K562 (cell line): Measurements from ENCODE around the gene IL21. TPM values are rescaled to one million over a fixed set of nuclear protein-coding genes. Genes with fewer than 3 reads are reported as not detected.

ENCODE experiments used
- ATAC-seq: fragments of 200-7000 bp; cut with Tn5 transposase; 3 replicates; pipeline ENCODE4 v1.9.1; 2020; ENCODE audit warnings: moderate library complexity
- BruUV-seq: library from RNA; stranded (reverse); fragments of 400-500 nt; replicated peaks from 2 replicates; lab custom pipeline; 2021; lab: Mats Ljungman, UMichigan
- CTCF ChIA-PET: fragments of 300-600 bp; formaldehyde crosslinking; extraction: SDS; loops from one replicate; lab custom pipeline; 2021; ENCODE audit warnings: low intra/inter-chr PET ratio; lab: Yijun Ruan, JAX
- POLR2A ChIA-PET: fragments of 300-600, 350-650 bp; sonication (Branson Sonifier 250); formaldehyde crosslinking; extraction: SDS; loops from one replicate; lab custom pipeline; 2021; ENCODE audit warnings: antibody characterized with exemption, inconsistent platforms; lab: Yijun Ruan, JAX
- DNase-seq, 4 experiments: peaks; one replicate each; pipeline versions ENCODE4 v3.0.0 to v3.0.0-alpha.2; 2011 to 2018; ENCODE audit warnings: low spot score in 3 of 4, mixed read lengths in 3 of 4; ENCODE audit errors: extremely low read depth in 1 of 4
- FAIRE-seq: peaks from 2 replicates; lab custom pipeline; 2011; peaks lifted over from hg19 to GRCh38; lab: Jason Lieb, UNC
- H2AFZ ChIP-seq: 2 replicates; pipeline ENCODE4 v1.6.0; 2011; ENCODE audit warnings: low read depth, low read length, control low read depth, inconsistent platforms
- H3K27ac ChIP-seq: fragments of 200-600 bp; 3 replicates; pipeline ENCODE4 v1.8.0; 2011; ENCODE audit warnings: low read depth, mild to moderate bottlenecking, control low read depth, inconsistent platforms, low read length, moderate library complexity, mixed read lengths; ENCODE audit errors: extremely low read depth
- H3K27me3 ChIP-seq, 2 experiments: fragments of 300-600 bp in 1 of 2; 2 replicates in 1 of 2; 3 replicates in 1 of 2; pipeline versions ENCODE4 v1.6.0 to v1.8.0; 2011; ENCODE audit warnings: inconsistent platforms in 2 of 2, low read length in 2 of 2, mild to moderate bottlenecking in 1 of 2, mixed read lengths in 1 of 2, moderate library complexity in 1 of 2; ENCODE audit not compliant: control insufficient read depth in 2 of 2, insufficient read depth in 2 of 2
- H3K36me3 ChIP-seq: fragments of 300-600 bp; 3 replicates; pipeline ENCODE4 v1.8.0; 2011; ENCODE audit warnings: mild to moderate bottlenecking, low read length, inconsistent platforms; ENCODE audit not compliant: control insufficient read depth, insufficient read depth
- H3K4me1 ChIP-seq, 2 experiments: fragments of 200-600 bp in 1 of 2; replicated peaks in 1 of 2; 2 replicates in 1 of 2; 3 replicates in 1 of 2; pipeline versions ENCODE4 v1.5.1 to v1.8.0; 2011; ENCODE audit warnings: inconsistent platforms in 2 of 2, low read length in 2 of 2, mild to moderate bottlenecking in 1 of 2, mixed read lengths in 1 of 2, moderate library complexity in 1 of 2; ENCODE audit not compliant: control insufficient read depth in 2 of 2, insufficient read depth in 2 of 2
- H3K4me2 ChIP-seq: 2 replicates; pipeline ENCODE4 v1.6.1; 2011; ENCODE audit warnings: low read length, control low read depth, inconsistent platforms, mixed read lengths; ENCODE audit not compliant: insufficient read depth
- H3K4me3 ChIP-seq: fragments of 200-600 bp; sonication (generic), shearing (Covaris generic); 2 replicates; pipeline ENCODE4 v1.5.1; 2016; ENCODE audit warnings: control low read depth, inconsistent platforms
- H3K79me2 ChIP-seq: fragments of 200-600 bp; 3 replicates; pipeline ENCODE4 v1.8.0; 2011; ENCODE audit warnings: low read length, inconsistent platforms; ENCODE audit not compliant: control insufficient read depth, insufficient read depth
- H3K9ac ChIP-seq, 2 experiments: 2 replicates each; pipeline versions ENCODE4 v1.6.0 to v1.6.1; 2011; ENCODE audit warnings: low read depth in 2 of 2, low read length in 2 of 2, control low read depth in 1 of 2, inconsistent platforms in 1 of 2, mild to moderate bottlenecking in 1 of 2, mixed read lengths in 1 of 2; ENCODE audit not compliant: insufficient read depth in 1 of 2
- H3K9me1 ChIP-seq: one replicate; pipeline ENCODE4 v1.6.0; 2011; ENCODE audit warnings: inconsistent platforms, mild to moderate bottlenecking, low read length, moderate library complexity; ENCODE audit not compliant: control insufficient read depth, insufficient read depth
- H3K9me3 ChIP-seq: replicated peaks from 2 replicates; pipeline ENCODE4 v1.5.1; 2011; ENCODE audit warnings: low read depth, low read length, inconsistent platforms; ENCODE audit not compliant: control insufficient read depth, insufficient read depth
- H4K20me1 ChIP-seq: replicated peaks from 2 replicates; pipeline ENCODE4 v1.6.1; 2011; ENCODE audit warnings: low read length, inconsistent platforms, mixed read lengths; ENCODE audit not compliant: control insufficient read depth, insufficient read depth
- C11orf30 ChIP-seq: fragments of 450-650 bp; IDR thresholded peaks from 2 replicates; pipeline ENCODE4 v1.6.1; 2016; ENCODE audit warnings: low read depth, mild to moderate bottlenecking
- EGR1 ChIP-seq: fragments of 450-650 bp; conservative IDR thresholded peaks from 2 replicates; pipeline ENCODE4 v1.6.1; 2017; ENCODE audit warnings: mild to moderate bottlenecking
- ELF1 ChIP-seq: fragments of 200-800 bp; sonication (Bioruptor generic); IDR thresholded peaks from 2 replicates; pipeline ENCODE4 v1.6.1; 2016; ENCODE audit warnings: missing genetic modification characterization, missing compliant biosample characterization
- MEIS2 ChIP-seq: fragments of 450-650 bp; IDR thresholded peaks from 2 replicates; pipeline ENCODE4 v1.6.1; 2014; ENCODE audit warnings: mild to moderate bottlenecking; ENCODE audit not compliant: partially characterized antibody
- NFE2 ChIP-seq: IDR thresholded peaks from 2 replicates; pipeline ENCODE4 v1.6.1; 2014; ENCODE audit warnings: antibody characterized with exemption, low read depth
- PKNOX1 ChIP-seq: fragments of 450-650 bp; IDR thresholded peaks from 2 replicates; pipeline ENCODE4 v1.6.1; 2016
- SRSF9 ChIP-seq: fragments of 200-400 bp; formaldehyde crosslinking; IDR thresholded peaks from 2 replicates; pipeline ENCODE4 v1.6.1; 2017; ENCODE audit warnings: low read depth, low read length, borderline replicate concordance
- VEZF1 ChIP-seq: fragments of 200-800 bp; sonication (Bioruptor generic); IDR thresholded peaks from 2 replicates; pipeline ENCODE4 v1.6.1; 2017; ENCODE audit warnings: missing genetic modification characterization, missing compliant biosample characterization
- WGBS: fragments of 100-300 bp; shearing (Covaris generic); methylation state at CpG from one replicate; pipeline ENCODE4 v1.1.6; 2016; ENCODE audit warnings: low coverage, mixed read lengths; ENCODE audit not compliant: insufficient coverage; ENCODE audit errors: missing lambda C conversion rate; 5-methylcytosine and 5-hydroxymethylcytosine counted together
- in situ Hi-C: fragments of 300-500 bp; cut with MboI; formaldehyde crosslinking; loops from 4 replicates; pipeline ENCODE4 v1.15.0; 2018; ENCODE audit warnings: inconsistent platforms, mixed read lengths
- intact Hi-C: fragments of 100-400 bp; cut with micrococcal nuclease; formaldehyde crosslinking; loops from 2 replicates; pipeline ENCODE4 v1.14.2; 2022
- polyA plus RNA-seq, 8 experiments: library from polyadenylated mRNA; depleted of rRNA in 4 of 8; stranded (reverse) in 5 of 8; unstranded in 3 of 8; fragments of >200 nt; fragmentation: Nextera tagmentation in 2 of 8; fragmentation: Illumina TruSeq in 1 of 8; extraction: Ambion mirVana in 2 of 8; extraction: Trizol in 1 of 8; gene quantifications; 2 replicates each; pipeline versions ENCODE4 v1.2.1 to v1.2.3, GENCODE V29; 2011 to 2014; ENCODE audit warnings: inconsistent platforms in 1 of 8, missing spikeins in 1 of 8
- total RNA-seq, 7 experiments: library from RNA; depleted of rRNA in 6 of 7; stranded (reverse); fragments of >200 nt in 6 of 7; fragmentation: Illumina TruSeq in 2 of 7; extraction: Trizol in 2 of 7; gene quantifications; 2 replicates each; pipeline versions ENCODE4 v1.2.1 to v1.2.3, GENCODE V29; 2011 to 2021; ENCODE audit warnings: low replicate concordance in 1 of 7

IL21 gene
- total and polyA plus RNA-seq, 9 of the 15 experiments (the other 6 are each of a cell fraction or from before 2014, with no cell fraction given), result not detected

GRCh38 chr4:122612540-122612939, 8.3 kb downstream of the IL21 start (continued):
- no peak for TF ChIP-seq C11orf30
- TF ChIP-seq, all 486 proteins: peak for 4

- CTCF ChIA-PET, result no interaction called here
- 3% methylated on average over 4 of the region's 4 CpGs for WGBS
- TF ChIP-seq SRSF9 (no peak), VEZF1 (peak; percentile 52; the same call in 1 of the 2 replicates), NFE2 (peak; percentile 15; the same call in 1 of the 2 replicates), MEIS2 (peak; percentile 68), PKNOX1 (peak; percentile 64), EGR1 (peak; percentile 49), ELF1 (tag) (no peak)
- TF ChIP-seq, all 486 proteins: peak for 5
- Histone ChIP-seq H3K4me2 (no peak overlapping the region), H3K36me3 (no peaks in the 10 kb centered on the region), H2AFZ (no peak overlapping the region), H3K9me1 (no peaks in the 10 kb centered on the region), H4K20me1 (no peaks in the 10 kb centered on the region), H3K4me3 (no peak overlapping the region), H3K27ac (no peak overlapping the region), H3K9ac (no peak overlapping the region), H3K79me2 (no peaks in the 10 kb centered on the region), H3K4me1 (peaks cover 0 to 21% of the 10 kb centered on the region in 2 experiments; a peak in 4 of 5 replicates), H3K27me3 (no peaks in the 10 kb centered on the region), H3K9me3 (no peaks in the 10 kb centered on the region)
- intact Hi-C loops (loop anchor here (5.0 to 10.0 kb wide), 2 partner anchors 1058 to 1656 kb away; no protein-coding TSS in a partner anchor), in situ Hi-C loops (no loop called here)
- ATAC-seq (peak; percentile 78), DNase-seq (peak in 2 of 4 experiments; percentile 33 to 60), FAIRE-seq (no peak)
- POLR2A ChIA-PET, result no interaction called here
- no TSS peak for BruUV-seq
Observed at GRCh38 chr4:122606364-122607043, 14.4 kb downstream of the IL21 start.
